SK-N-SH treated with all-trans-retinoic acid at 6 μM for 48 hours (cell line): Measurements from ENCODE around the gene EDARADD.

Experiments
- ATAC-seq: fragments of 200-7000 bp; cut with Tn5 transposase; 3 replicates; pipeline ENCODE4 v1.9.1; 2020; ENCODE audit warnings: mild to moderate bottlenecking, moderate library complexity
- ARNTL ChIP-seq: fragments of 450-650 bp; formaldehyde crosslinking; IDR thresholded peaks from 2 replicates; pipeline ENCODE4 v1.5.0; 2020; ENCODE audit warnings: low read depth, mild to moderate bottlenecking, moderate library complexity, borderline replicate concordance
- BACH2 ChIP-seq: fragments of 250-450 bp; sonication (Bioruptor Pico); IDR thresholded peaks from 2 replicates; pipeline ENCODE4 v1.9.0; 2021; ENCODE audit warnings: mild to moderate bottlenecking, borderline replicate concordance
- CREB5 ChIP-seq: fragments of 250-450 bp; sonication (Bioruptor Pico); IDR thresholded peaks from 2 replicates; pipeline ENCODE4 v1.5.1; 2020; ENCODE audit warnings: low read depth, mild to moderate bottlenecking, moderate library complexity
- CSDC2 ChIP-seq: fragments of 250-450 bp; sonication (Bioruptor Pico); IDR thresholded peaks from 2 replicates; pipeline ENCODE4 v1.5.0; 2020; ENCODE audit warnings: mild to moderate bottlenecking, moderate library complexity
- CSRNP3 ChIP-seq: fragments of 250-450 bp; sonication (Bioruptor Pico); IDR thresholded peaks from 2 replicates; pipeline ENCODE4 v1.5.1; 2021; ENCODE audit warnings: mild to moderate bottlenecking, moderate library complexity
- ESRRG ChIP-seq: fragments of 250-450 bp; sonication (Bioruptor Pico); IDR thresholded peaks from 2 replicates; pipeline ENCODE4 v1.6.1; 2021; ENCODE audit warnings: mild to moderate bottlenecking
- GLIS3 ChIP-seq: fragments of 250-450 bp; sonication (Bioruptor Pico); IDR thresholded peaks from 2 replicates; pipeline ENCODE4 v1.5.0; 2020; ENCODE audit warnings: mild to moderate bottlenecking, moderate library complexity
- ISL1 ChIP-seq: fragments of 250-450 bp; sonication (Bioruptor Pico); IDR thresholded peaks from 2 replicates; pipeline ENCODE4 v2.1.2; 2022; ENCODE audit warnings: mild to moderate bottlenecking, moderate library complexity
- PATZ1 ChIP-seq: fragments of 250-450 bp; sonication (Bioruptor Pico); IDR thresholded peaks from 2 replicates; pipeline ENCODE4 v1.8.0; 2020; ENCODE audit warnings: mild to moderate bottlenecking, moderate library complexity, borderline replicate concordance
- PPARA ChIP-seq: fragments of 250-450 bp; sonication (Bioruptor Pico); IDR thresholded peaks from 2 replicates; pipeline ENCODE4 v1.5.0; 2020; ENCODE audit warnings: mild to moderate bottlenecking, borderline replicate concordance
- RARB ChIP-seq: fragments of 250-450 bp; sonication (Bioruptor Pico); IDR thresholded peaks from 2 replicates; pipeline ENCODE4 v1.8.0; 2021; ENCODE audit warnings: mild to moderate bottlenecking, moderate library complexity
- SNAI2 ChIP-seq: fragments of 250-450 bp; sonication (Bioruptor Pico); IDR thresholded peaks from 2 replicates; pipeline ENCODE4 v1.5.0; 2020; ENCODE audit warnings: mild to moderate bottlenecking, moderate library complexity
- TCF4 ChIP-seq: fragments of 250-450 bp; sonication (Bioruptor Pico); IDR thresholded peaks from 2 replicates; pipeline ENCODE4 v1.8.0; 2021; ENCODE audit warnings: mild to moderate bottlenecking, moderate library complexity, borderline replicate concordance
- TOX ChIP-seq: fragments of 250-450 bp; sonication (Bioruptor Pico); IDR thresholded peaks from 2 replicates; pipeline ENCODE4 v1.8.0; 2021; ENCODE audit warnings: mild to moderate bottlenecking, moderate library complexity, borderline replicate concordance
- TSHZ2 ChIP-seq: fragments of 250-450 bp; sonication (Bioruptor Pico); IDR thresholded peaks from 2 replicates; pipeline ENCODE4 v1.5.0; 2020; ENCODE audit warnings: mild to moderate bottlenecking, moderate library complexity
- ZFP3 ChIP-seq: fragments of 250-450 bp; sonication (Bioruptor Pico); IDR thresholded peaks from 2 replicates; pipeline ENCODE4 v1.5.0; 2020; ENCODE audit warnings: mild to moderate bottlenecking, moderate library complexity
- ZFP30 ChIP-seq: fragments of 450-650 bp; formaldehyde crosslinking; IDR thresholded peaks from 2 replicates; pipeline ENCODE4 v1.5.0; 2022; ENCODE audit warnings: mild to moderate bottlenecking, moderate library complexity
- ZNF8 ChIP-seq: fragments of 450-650 bp; formaldehyde crosslinking; IDR thresholded peaks from 2 replicates; pipeline ENCODE4 v1.5.0; 2020; ENCODE audit warnings: mild to moderate bottlenecking, moderate library complexity

Gene EDARADD

GRCh38 chr1:236421850-236422516, 27.9 kb downstream of the EDARADD start (continued):
- TF ChIP-seq CSRNP3 (CRISPR knock-in tag), result no peak
- no peak for TF ChIP-seq GLIS3 (CRISPR knock-in tag)

- no peak for ATAC-seq
- no peak for TF ChIP-seq ZNF8
- TF ChIP-seq TOX, result no peak
- TF ChIP-seq ZFP3 (CRISPR knock-in tag), result no peak
- TF ChIP-seq, all 23 proteins: peak for 0
Observed at GRCh38 chr1:236422517-236422876, 28.4 kb downstream of the EDARADD start.

- TF ChIP-seq CSRNP3 (CRISPR knock-in tag) (no peak), ISL1 (no peak), CSDC2 (no peak), TSHZ2 (CRISPR knock-in tag) (no peak), ESRRG (no peak), CREB5 (CRISPR knock-in tag) (no peak)
- TF ChIP-seq, all 23 proteins: peak for 0
Observed at GRCh38 chr1:236425031-236425663, 31.1 kb downstream of the EDARADD start.

GRCh38 chr1:236426215-236426614, 32.1 kb downstream of the EDARADD start:
- ATAC-seq, result no peak
- TF ChIP-seq CREB5 (CRISPR knock-in tag) (no peak), ZFP30 (CRISPR knock-in tag) (no peak), SNAI2 (CRISPR knock-in tag) (no peak), GLIS3 (CRISPR knock-in tag) (no peak), PPARA (CRISPR knock-in tag) (no peak), PATZ1 (no peak), TSHZ2 (CRISPR knock-in tag) (no peak), BACH2 (CRISPR knock-in tag) (no peak), TCF4 (CRISPR knock-in tag) (no peak), CSDC2 (no peak), ZFP3 (CRISPR knock-in tag) (no peak), RARB (CRISPR knock-in tag) (no peak), ARNTL (CRISPR knock-in tag) (no peak), ZNF8 (no peak), ESRRG (no peak)

More at GRCh38 chr1:236425031-236425663, 31.1 kb downstream of the EDARADD start:
- no peak for ATAC-seq
